IMR-90 (cell line): ENCODE measurements around the gene INPP5A. TPM values are rescaled to one million over a fixed set of nuclear protein-coding genes. Genes with fewer than 3 reads are reported as not detected.

ENCODE experiments used
- ATAC-seq: fragments of 200-7000 bp; cut with Tn5 transposase; 2 replicates; pipeline ENCODE4 v1.9.1; 2020; ENCODE audit warnings: low read depth, mild to moderate bottlenecking, moderate library complexity
- BruUV-seq: library from RNA; stranded (reverse); fragments of 400-500 nt; replicated peaks from 2 replicates; lab custom pipeline; 2021; lab: Mats Ljungman, UMichigan
- CTCF ChIA-PET: fragments of 300-600 bp; formaldehyde crosslinking; extraction: SDS; loops from one replicate; lab custom pipeline; 2021; ENCODE audit warnings: antibody characterized with exemption; lab: Yijun Ruan, JAX
- POLR2A ChIA-PET: fragments of 300-600 bp; sonication (Branson Sonifier 250); formaldehyde crosslinking; loops from one replicate; lab custom pipeline; 2022; ENCODE audit warnings: antibody characterized with exemption; ENCODE audit not compliant: unreplicated experiment; lab: Charles Lee
- DNase-seq: peaks from one replicate; pipeline ENCODE4 v3.0.0; 2013
- H2AFZ ChIP-seq: replicated peaks from 2 replicates; pipeline ENCODE3; 2013; ENCODE audit warnings: low read length, mild to moderate bottlenecking; ENCODE audit not compliant: poor library complexity
- H2AK5ac ChIP-seq: 2 replicates; pipeline ENCODE4 v1.6.1; 2013; ENCODE audit warnings: low read depth, low read length, inconsistent platforms
- H2AK9ac ChIP-seq: replicated peaks from 2 replicates; pipeline ENCODE3; 2013; ENCODE audit warnings: mild to moderate bottlenecking, low read depth, low read length, moderate library complexity; ENCODE audit not compliant: poor library complexity
- H2BK120ac ChIP-seq: 2 replicates; pipeline ENCODE4 v1.6.1; 2013; ENCODE audit warnings: low read depth, low read length, inconsistent platforms
- H2BK15ac ChIP-seq: 3 replicates; pipeline ENCODE4 v1.6.1; 2013; ENCODE audit warnings: low read depth, low read length, inconsistent platforms
- H2BK20ac ChIP-seq: 2 replicates; pipeline ENCODE4 v1.6.1; 2013; ENCODE audit warnings: low read depth, mild to moderate bottlenecking, inconsistent platforms, low read length, moderate library complexity
- H2BK5ac ChIP-seq: 2 replicates; pipeline ENCODE4 v1.6.1; 2013; ENCODE audit warnings: mild to moderate bottlenecking, low read depth, low read length, inconsistent platforms; ENCODE audit not compliant: poor library complexity, severe bottlenecking
- H3K14ac ChIP-seq: replicated peaks from 2 replicates; pipeline ENCODE4 v1.6.1; 2013; ENCODE audit warnings: low read depth, low read length, inconsistent platforms
- H3K18ac ChIP-seq: 2 replicates; pipeline ENCODE4 v1.6.1; 2013; ENCODE audit warnings: low read depth, low read length, control low read depth
- H3K23ac ChIP-seq: 2 replicates; pipeline ENCODE4 v1.6.1; 2013; ENCODE audit warnings: low read depth, low read length, inconsistent platforms
- H3K27ac ChIP-seq: 2 replicates; pipeline ENCODE4 v1.5.1; 2013; ENCODE audit warnings: mild to moderate bottlenecking, control low read depth, low read length; ENCODE audit not compliant: insufficient read depth
- H3K27me3 ChIP-seq: 2 replicates; pipeline ENCODE4 v1.6.1; 2013; ENCODE audit warnings: low read length; ENCODE audit not compliant: control insufficient read depth, insufficient read depth
- H3K36me3 ChIP-seq: 2 replicates; pipeline ENCODE4 v1.6.1; 2013; ENCODE audit warnings: low read length, mixed read lengths; ENCODE audit not compliant: control insufficient read depth, insufficient read depth
- H3K4ac ChIP-seq: 2 replicates; pipeline ENCODE4 v1.6.1; 2013; ENCODE audit warnings: low read depth, low read length, inconsistent platforms
- H3K4me1 ChIP-seq: 2 replicates; pipeline ENCODE4 v1.6.1; 2013; ENCODE audit warnings: low read length, mixed read lengths; ENCODE audit not compliant: control insufficient read depth, insufficient read depth
- H3K4me2 ChIP-seq: 2 replicates; pipeline ENCODE4 v1.6.1; 2013; ENCODE audit warnings: low read depth, mild to moderate bottlenecking, control low read depth, low read length, moderate library complexity
- H3K4me3 ChIP-seq: 2 replicates; pipeline ENCODE4 v1.5.1; 2013; ENCODE audit warnings: low read depth, mild to moderate bottlenecking, control low read depth, low read length, moderate library complexity; ENCODE audit not compliant: insufficient read depth
- H3K56ac ChIP-seq: 2 replicates; pipeline ENCODE4 v1.6.1; 2013; ENCODE audit warnings: low read length, inconsistent platforms; ENCODE audit not compliant: insufficient read depth; ENCODE audit errors: extremely low read depth
- H3K79me1 ChIP-seq, 2 experiments: 2 replicates each; pipeline ENCODE4 v1.6.1; 2013; ENCODE audit warnings: low read length in 2 of 2, inconsistent platforms in 1 of 2, low read depth in 1 of 2
- H3K9ac ChIP-seq: 2 replicates; pipeline ENCODE4 v1.6.1; 2013; ENCODE audit warnings: low read depth, low read length, control low read depth
- H3K9me1 ChIP-seq: 2 replicates; pipeline ENCODE4 v1.6.1; 2013; ENCODE audit warnings: low read length, inconsistent platforms; ENCODE audit not compliant: insufficient read depth
- H3K9me3 ChIP-seq: 2 replicates; pipeline ENCODE4 v1.6.1; 2013; ENCODE audit warnings: low read length; ENCODE audit not compliant: control insufficient read depth, insufficient read depth
- H4K20me1 ChIP-seq: 2 replicates; pipeline ENCODE4 v1.6.1; 2013; ENCODE audit warnings: low read length, inconsistent platforms; ENCODE audit not compliant: insufficient read depth
- H4K5ac ChIP-seq: 2 replicates; pipeline ENCODE4 v1.6.1; 2013; ENCODE audit warnings: mild to moderate bottlenecking, low read depth, low read length, control low read depth
- H4K8ac ChIP-seq, 2 experiments: 2 replicates each; pipeline ENCODE4 v1.6.1; 2013; ENCODE audit warnings: low read depth in 2 of 2, low read length in 2 of 2, control low read depth in 1 of 2, inconsistent platforms in 1 of 2
- H4K91ac ChIP-seq: 2 replicates; pipeline ENCODE4 v1.6.1; 2013; ENCODE audit warnings: low read depth, low read length, inconsistent platforms; ENCODE audit not compliant: insufficient read depth
- BHLHE40 ChIP-seq: fragments of 150-350 bp; IDR thresholded peaks from 2 replicates; pipeline ENCODE4 v1.6.1; 2016; ENCODE audit warnings: mild to moderate bottlenecking, low read depth, low read length
- CEBPB ChIP-seq: IDR thresholded peaks from 2 replicates; pipeline ENCODE4 v1.6.1; 2012; ENCODE audit warnings: low read depth, low read length, improper control_type of control experiment
- CHD1 ChIP-seq: IDR thresholded peaks from 2 replicates; pipeline ENCODE4 v1.6.1; 2012; ENCODE audit warnings: low read depth, low read length, improper control_type of control experiment
- CTCF ChIP-seq: conservative IDR thresholded peaks from 2 replicates; pipeline ENCODE4 v1.5.1; 2012; ENCODE audit warnings: mild to moderate bottlenecking, low read depth, low read length, improper control_type of control experiment
- ELK1 ChIP-seq: fragments of 150-350 bp; IDR thresholded peaks from 2 replicates; pipeline ENCODE4 v1.6.1; 2016; ENCODE audit warnings: low read depth, mild to moderate bottlenecking, low read length, moderate library complexity, borderline replicate concordance
- FOS ChIP-seq: fragments of 150-350 bp; IDR thresholded peaks from 2 replicates; pipeline ENCODE4 v1.6.1; 2016; ENCODE audit warnings: low read depth, low read length
- MAFK ChIP-seq: IDR thresholded peaks from 2 replicates; pipeline ENCODE4 v1.6.1; 2012; ENCODE audit warnings: low read depth, low read length, improper control_type of control experiment
- MAZ ChIP-seq: IDR thresholded peaks from 2 replicates; pipeline ENCODE4 v1.6.1; 2012; ENCODE audit warnings: low read depth, mild to moderate bottlenecking, low read length, improper control_type of control experiment, moderate library complexity, borderline replicate concordance
- MXI1 ChIP-seq: IDR thresholded peaks from 2 replicates; pipeline ENCODE4 v1.6.1; 2012; ENCODE audit warnings: low read depth, mild to moderate bottlenecking, low read length, moderate library complexity, borderline replicate concordance
- NFE2L2 ChIP-seq: fragments of 150-350 bp; IDR thresholded peaks from 2 replicates; pipeline ENCODE4 v1.6.1; 2016; ENCODE audit warnings: low read depth, mild to moderate bottlenecking, low read length
- POLR2A ChIP-seq: IDR thresholded peaks from 2 replicates; pipeline ENCODE4 v1.6.1; 2012; ENCODE audit warnings: mild to moderate bottlenecking, low read depth, low read length
- RAD21 ChIP-seq: IDR thresholded peaks from 2 replicates; pipeline ENCODE4 v1.6.1; 2012; ENCODE audit warnings: low read length, improper control_type of control experiment
- RCOR1 ChIP-seq: IDR thresholded peaks from 2 replicates; pipeline ENCODE4 v1.6.1; 2012; ENCODE audit warnings: mild to moderate bottlenecking, low read length, improper control_type of control experiment; ENCODE audit not compliant: insufficient replicate concordance
- RFX5 ChIP-seq: IDR thresholded peaks from 2 replicates; pipeline ENCODE4 v1.8.0; 2012; ENCODE audit warnings: low read depth, mild to moderate bottlenecking, low read length, moderate library complexity
- SMC3 ChIP-seq: fragments of 150-350 bp; IDR thresholded peaks from 2 replicates; pipeline ENCODE4 v1.6.1; 2016; ENCODE audit warnings: low read depth, mild to moderate bottlenecking, antibody characterized with exemption, low read length, moderate library complexity
- USF2 ChIP-seq: fragments of 150-350 bp; IDR thresholded peaks from 2 replicates; pipeline ENCODE4 v1.6.1; 2017; ENCODE audit warnings: mild to moderate bottlenecking, antibody characterized with exemption, low read length, low read depth
- WGBS, 2 experiments: methylation state at CpG; one replicate each; pipeline versions ENCODE4 v1.1.5 to v1.1.7; 2013; ENCODE audit warnings: missing lambda C conversion rate in 2 of 2; ENCODE audit not compliant: insufficient read length in 1 of 2; ENCODE audit errors: extremely low coverage in 2 of 2; 5-methylcytosine and 5-hydroxymethylcytosine counted together
- dilution Hi-C: fragments of 300-500 bp; cut with HindIII; formaldehyde crosslinking; loops from one replicate; pipeline ENCODE4 v1.14.3; 2018; ENCODE audit warnings: low sequenced_read_pairs; ENCODE audit not compliant: unreplicated experiment
- in situ Hi-C: fragments of 300-500 bp; cut with MboI; formaldehyde crosslinking; loops from 3 replicates; pipeline ENCODE4 v1.14.3; 2019; ENCODE audit warnings: low sequenced_read_pairs, inconsistent platforms, mixed read lengths
- intact Hi-C: fragments of 100-400 bp; cut with micrococcal nuclease; formaldehyde crosslinking; loops from 2 replicates; pipeline ENCODE4 v1.10.0; 2022
- polyA plus RNA-seq, 3 experiments: library from polyadenylated mRNA; depleted of rRNA; stranded (reverse); fragments of >200 nt; gene quantifications; 2 replicates each; pipeline ENCODE4 v1.2.3, GENCODE V29; 2012; ENCODE audit warnings: low replicate concordance in 1 of 3
- total RNA-seq: library from RNA; depleted of rRNA; stranded (reverse); fragments of >200 nt; gene quantifications from 2 replicates; pipeline ENCODE4 v1.2.3, GENCODE V29; 2012

The INPP5A gene
- total and polyA plus RNA-seq, 2 of the 4 experiments (the other 2 are of a cell fraction) = 21.4 to 36.7 TPM

DNA sequence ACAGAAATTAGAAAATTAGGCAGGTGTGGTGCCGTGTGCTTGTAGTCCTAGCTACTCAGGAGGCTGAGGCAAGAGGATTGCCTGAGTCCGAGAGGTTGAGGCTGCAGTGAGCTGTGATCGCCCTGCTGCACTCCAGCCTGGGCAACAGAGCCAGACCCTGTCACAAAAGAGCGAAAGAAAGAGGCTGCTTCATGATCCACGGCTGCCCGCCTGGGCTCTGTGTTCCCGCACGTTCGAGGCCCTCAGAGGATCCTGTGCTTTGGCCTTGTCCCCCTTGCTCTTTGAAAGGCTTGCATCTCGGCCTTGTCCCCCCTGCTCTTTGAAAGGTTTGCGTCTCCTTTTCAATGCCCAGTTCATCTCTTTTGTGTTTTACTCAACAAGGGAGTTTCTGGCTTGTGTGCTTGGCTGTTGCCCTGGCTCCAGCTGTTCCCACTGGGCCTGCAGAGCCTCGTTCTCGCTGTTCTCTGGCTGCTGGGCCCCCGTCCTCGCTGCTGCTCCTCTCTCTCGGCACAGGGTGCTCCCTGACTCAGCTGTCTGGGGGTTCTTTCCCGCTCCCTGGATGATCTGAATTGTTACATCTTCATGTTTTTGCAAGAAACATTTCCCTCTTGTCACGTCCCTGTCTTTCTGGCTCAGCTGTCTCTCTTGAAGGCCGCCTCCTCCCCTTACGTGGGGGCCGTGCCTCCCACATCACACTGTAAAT, 45.1 kb upstream of the INPP5A start:
- Histone ChIP-seq H4K5ac (no peak overlapping the region), H4K8ac (no peak overlapping the region), H2AFZ (no peak overlapping the region), H3K36me3 (no peaks in the 10 kb centered on the region), H3K14ac (no peak overlapping the region), H3K23ac (no peak overlapping the region), H3K9ac (no peak overlapping the region), H2BK15ac (no peak overlapping the region), H3K4me2 (no peak overlapping the region), H3K27ac (no peak overlapping the region), H3K4me1 (peaks cover 6% of the 10 kb centered on the region), H4K20me1 (no peaks in the 10 kb centered on the region), H3K79me1 (no peaks in the 10 kb centered on the region), H2AK9ac (no peak overlapping the region), H3K56ac (no peak overlapping the region), H3K18ac (no peak overlapping the region), H3K4me3 (no peak overlapping the region), H3K9me3 (no peaks in the 10 kb centered on the region; the same call in 1 of the 2 replicates), H2BK20ac (no peak overlapping the region), H2BK120ac (no peak overlapping the region), H3K4ac (no peak overlapping the region), H2AK5ac (no peak overlapping the region), H3K9me1 (peaks cover 3% of the 10 kb centered on the region; the same call in 1 of the 2 replicates), H3K27me3 (peaks cover 20% of the 10 kb centered on the region), H2BK5ac (no peak overlapping the region), H4K91ac (no peak overlapping the region)
- intact Hi-C loops (no loop called here), in situ Hi-C loops (no loop called here), dilution Hi-C loops (no loop called here)
- ATAC-seq (no peak), DNase-seq (no peak)
- no TSS peak for BruUV-seq
- WGBS, 2 experiments = 61% methylated on average over 8 of the region's 21 CpGs; no CpG with 5 or more reads in 1 of the 2 experiments
- TF ChIP-seq NFE2L2 (no peak), FOS (no peak), MAZ (no peak), CEBPB (no peak), POLR2A (no peak), RCOR1 (no peak), CHD1 (no peak), SMC3 (no peak), USF2 (no peak), BHLHE40 (no peak), MXI1 (no peak), RAD21 (no peak), MAFK (no peak), CTCF (no peak), RFX5 (no peak), ELK1 (no peak)
- ChIA-PET CTCF (no interaction called here), POLR2A (no interaction called here)
